ENCODE data around the gene AGAP1. TPM values are rescaled to one million over a fixed set of nuclear protein-coding genes. Genes with fewer than 3 reads are reported as not detected.

Gene AGAP1
- total RNA-seq, 3 donors from 2014 or later (not counting 1 experiment from before 2014, with no cell fraction given), result 42.0 to 56.4 (median 45.7) TPM

DNA sequence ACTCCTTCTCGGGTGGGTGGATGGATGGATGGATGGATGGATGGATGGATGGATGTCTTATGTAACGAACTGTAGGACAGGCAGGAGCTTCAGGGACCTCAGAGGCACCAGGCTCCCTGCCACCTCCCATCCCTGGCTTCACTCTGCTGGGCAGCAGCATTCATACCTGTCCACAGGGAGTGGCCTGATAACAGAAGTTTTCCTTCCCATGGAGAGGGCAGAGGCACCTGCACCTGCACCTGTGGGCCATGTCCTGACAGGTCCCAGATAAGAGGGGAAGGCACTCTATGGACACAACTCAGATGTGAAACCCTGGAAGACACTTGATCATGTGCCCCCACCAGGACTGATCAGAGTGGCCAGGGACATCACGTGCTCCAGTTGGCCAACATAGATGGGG, 532.0 kb downstream of the AGAP1 start:
- no peak overlapping the region for H3K4me3 ChIP-seq (ENCODE audit: low read length)
- Mint-ChIP-seq H3K4me3 (no peak overlapping the region), H3K9me3 (no peaks in the 10 kb centered on the region), H3K36me3 (no peaks in the 10 kb centered on the region), H3K27me3 (ENCODE audit: low read depth in 2 of 2) (no peaks in the 10 kb centered on the region), H3K4me1 (no peaks in the 10 kb centered on the region), H3K27ac (no peak overlapping the region)
- H3K4me1 ChIP-seq (ENCODE audit: control insufficient read depth, insufficient read depth, low read length), result no peaks in the 10 kb centered on the region
- no peaks in the 10 kb centered on the region for H3K9me3 ChIP-seq (ENCODE audit: control insufficient read depth, insufficient read depth, low read length)
- no peaks in the 10 kb centered on the region for H3K27me3 ChIP-seq (ENCODE audit: control insufficient read depth, insufficient read depth, low read length)
- intact Hi-C loops (cut with micrococcal nuclease), result no loop called here
- no peak overlapping the region for H3K27ac ChIP-seq (ENCODE audit: low read length)
- no peaks in the 10 kb centered on the region for H3K36me3 ChIP-seq (ENCODE audit: control insufficient read depth, insufficient read depth, low read length)
- 65% methylated on average over 2 of the region's 3 CpGs for WGBS (ENCODE audit: insufficient coverage)
- no peak for TF ChIP-seq CTCF (IDR thresholded peaks at IDR 0.05)
- no peak for ATAC-seq
- DNase-seq, result no peak

GRCh38 chr2:236026841-236027240, 533.0 kb downstream of the AGAP1 start:
- Mint-ChIP-seq H3K4me3 (no peak overlapping the region), H3K27me3 (ENCODE audit: low read depth in 2 of 2) (no peaks in the 10 kb centered on the region), H3K9me3 (no peaks in the 10 kb centered on the region), H3K36me3 (no peaks in the 10 kb centered on the region), H3K27ac (no peak overlapping the region), H3K4me1 (no peaks in the 10 kb centered on the region)
- no peaks in the 10 kb centered on the region for H3K9me3 ChIP-seq (ENCODE audit: control insufficient read depth, insufficient read depth, low read length)
- no peaks in the 10 kb centered on the region for H3K4me1 ChIP-seq (ENCODE audit: control insufficient read depth, insufficient read depth, low read length)
- no peak overlapping the region for H3K4me3 ChIP-seq (ENCODE audit: low read length)
- DNase-seq, result no peak
- TF ChIP-seq CTCF (IDR thresholded peaks at IDR 0.05), result no peak
- no peak overlapping the region for H3K27ac ChIP-seq (ENCODE audit: low read length)
- H3K36me3 ChIP-seq (ENCODE audit: control insufficient read depth, insufficient read depth, low read length), result no peaks in the 10 kb centered on the region
- ATAC-seq, result no peak
- H3K27me3 ChIP-seq (ENCODE audit: control insufficient read depth, insufficient read depth, low read length), result no peaks in the 10 kb centered on the region
- WGBS (ENCODE audit: insufficient coverage), result 100% methylated on average over 3 of the region's 4 CpGs
- intact Hi-C loops (cut with micrococcal nuclease), result no loop called here

- no peaks in the 10 kb centered on the region for H3K27me3 Mint-ChIP-seq (ENCODE audit: low read depth in 2 of 2)
- intact Hi-C loops (cut with micrococcal nuclease), result no loop called here
- H3K4me3 ChIP-seq (ENCODE audit: low read length), result no peak overlapping the region
- H3K4me1 ChIP-seq (ENCODE audit: control insufficient read depth, insufficient read depth, low read length), result no peaks in the 10 kb centered on the region
- no peak overlapping the region for H3K4me3 Mint-ChIP-seq
- H3K9me3 Mint-ChIP-seq, result no peaks in the 10 kb centered on the region
- no peak overlapping the region for H3K27ac Mint-ChIP-seq
- no peaks in the 10 kb centered on the region for H3K4me1 Mint-ChIP-seq
- no peaks in the 10 kb centered on the region for H3K36me3 Mint-ChIP-seq
- no peaks in the 10 kb centered on the region for H3K27me3 ChIP-seq (ENCODE audit: control insufficient read depth, insufficient read depth, low read length)
- no peak overlapping the region for H3K27ac ChIP-seq (ENCODE audit: low read length)
- WGBS (ENCODE audit: insufficient coverage), result 92% methylated on average over 4 of the region's 4 CpGs
- ATAC-seq (no peak), DNase-seq (no peak)
- H3K9me3 ChIP-seq (ENCODE audit: control insufficient read depth, insufficient read depth, low read length), result no peaks in the 10 kb centered on the region
- H3K36me3 ChIP-seq (ENCODE audit: control insufficient read depth, insufficient read depth, low read length), result no peaks in the 10 kb centered on the region
- TF ChIP-seq CTCF (IDR thresholded peaks at IDR 0.05), result no peak
These were observed 534.2 kb downstream of the AGAP1 start for GRCh38 chr2:236028066-236028465.

DNA sequence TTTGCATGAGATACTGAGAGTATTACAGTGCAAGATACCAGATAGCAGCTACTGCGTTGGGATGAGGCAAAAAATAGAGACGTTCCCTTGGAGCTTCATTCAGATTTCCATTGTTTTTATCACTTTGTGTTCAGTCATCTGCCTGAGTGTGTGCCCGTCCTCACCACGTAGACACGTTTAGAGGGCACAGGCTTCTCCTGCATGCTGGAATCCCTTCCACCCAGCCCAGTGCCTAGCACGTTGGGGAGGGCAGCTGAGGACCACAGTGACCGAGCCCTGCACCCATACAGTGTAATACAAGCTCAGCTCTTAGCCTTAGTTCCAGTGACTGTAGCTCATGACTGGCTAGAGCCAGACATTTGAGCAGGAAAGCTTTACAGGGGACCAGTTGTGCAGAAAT, 539.6 kb downstream of the AGAP1 start:
- Histone ChIP-seq H3K9me3 (ENCODE audit: control insufficient read depth, insufficient read depth, low read length) (no peaks in the 10 kb centered on the region), H3K27me3 (ENCODE audit: control insufficient read depth, insufficient read depth, low read length) (no peaks in the 10 kb centered on the region), H3K36me3 (ENCODE audit: control insufficient read depth, insufficient read depth, low read length) (peaks cover 2% of the 10 kb centered on the region), H3K4me3 (ENCODE audit: low read length) (no peak overlapping the region), H3K4me1 (ENCODE audit: control insufficient read depth, insufficient read depth, low read length) (no peaks in the 10 kb centered on the region), H3K27ac (ENCODE audit: low read length) (no peak overlapping the region)
- Mint-ChIP-seq H3K9me3 (no peaks in the 10 kb centered on the region), H3K4me1 (no peaks in the 10 kb centered on the region), H3K27ac (no peak overlapping the region), H3K27me3 (ENCODE audit: low read depth in 2 of 2) (no peaks in the 10 kb centered on the region), H3K36me3 (no peaks in the 10 kb centered on the region), H3K4me3 (no peak overlapping the region)
- intact Hi-C loops (cut with micrococcal nuclease), result no loop called here
- no peak for DNase-seq
- no peak for ATAC-seq
- no peak for TF ChIP-seq CTCF (IDR thresholded peaks at IDR 0.05)
- WGBS (ENCODE audit: insufficient coverage), result 86% methylated on average over 7 of the region's 7 CpGs

Data from natural killer cell (primary cell).